Measurements from ENCODE around the gene YPEL1.

YPEL1 gene

GRCh38 chr22:21761994-21762680 lies 26.5 kb upstream of the YPEL1 start:
- TF ChIP-seq CTCF (IDR thresholded peaks at IDR 0.05; ENCODE audit: insufficient read depth, low read length, poor library complexity, severe bottlenecking): no peak
- no peaks in the 10 kb centered on the region for H3K27me3 ChIP-seq (replicated peaks; ENCODE audit: control insufficient read depth, insufficient read depth, low read length)
- H3K4me3 ChIP-seq (replicated peaks; ENCODE audit: low read depth, low read length): no peak overlapping the region
- no peak for DNase-seq (ENCODE audit: extremely low read depth, insufficient read length)
- peaks cover 21% of the 10 kb centered on the region for H3K36me3 ChIP-seq (ENCODE audit: control insufficient read depth, insufficient read depth, low read length)

- H3K27me3 ChIP-seq (replicated peaks; ENCODE audit: control insufficient read depth, insufficient read depth, low read length): no peaks in the 10 kb centered on the region
These were observed 25.5 kb upstream of the YPEL1 start for GRCh38 chr22:21761086-21761485.

GRCh38 chr22:21760640-21761039 lies 25.0 kb upstream of the YPEL1 start:
- TF ChIP-seq CTCF (IDR thresholded peaks at IDR 0.05; ENCODE audit: insufficient read depth, low read length, poor library complexity, severe bottlenecking): no peak
- peaks cover 10% of the 10 kb centered on the region for H3K36me3 ChIP-seq (ENCODE audit: control insufficient read depth, insufficient read depth, low read length)
- no peaks in the 10 kb centered on the region for H3K27me3 ChIP-seq (replicated peaks; ENCODE audit: control insufficient read depth, insufficient read depth, low read length)
- no peak overlapping the region for H3K4me3 ChIP-seq (replicated peaks; ENCODE audit: low read depth, low read length)
- DNase-seq (ENCODE audit: extremely low read depth, insufficient read length): no peak

More at GRCh38 chr22:21761086-21761485, 25.5 kb upstream of the YPEL1 start:
- Histone ChIP-seq H3K4me3 (replicated peaks; ENCODE audit: low read depth, low read length) (no peak overlapping the region), H3K36me3 (ENCODE audit: control insufficient read depth, insufficient read depth, low read length) (peaks cover 12% of the 10 kb centered on the region)
- no peak for TF ChIP-seq CTCF (IDR thresholded peaks at IDR 0.05; ENCODE audit: insufficient read depth, low read length, poor library complexity, severe bottlenecking)
- DNase-seq (ENCODE audit: extremely low read depth, insufficient read length): no peak

GRCh38 chr22:21759646-21760376 lies 24.2 kb upstream of the YPEL1 start:
- no peak overlapping the region for H3K4me3 ChIP-seq (replicated peaks; ENCODE audit: low read depth, low read length)
- peaks cover 10% of the 10 kb centered on the region for H3K36me3 ChIP-seq (ENCODE audit: control insufficient read depth, insufficient read depth, low read length)
- H3K27me3 ChIP-seq (replicated peaks; ENCODE audit: control insufficient read depth, insufficient read depth, low read length): no peaks in the 10 kb centered on the region
- DNase-seq (ENCODE audit: extremely low read depth, insufficient read length): no peak
- no peak for TF ChIP-seq CTCF (IDR thresholded peaks at IDR 0.05; ENCODE audit: insufficient read depth, low read length, poor library complexity, severe bottlenecking)

GRCh38 chr22:21759093-21759492 lies 23.5 kb upstream of the YPEL1 start:
- no peak for DNase-seq (ENCODE audit: extremely low read depth, insufficient read length)
- Histone ChIP-seq H3K36me3 (ENCODE audit: control insufficient read depth, insufficient read depth, low read length) (peaks cover 10% of the 10 kb centered on the region), H3K4me3 (replicated peaks; ENCODE audit: low read depth, low read length) (no peak overlapping the region), H3K27me3 (replicated peaks; ENCODE audit: control insufficient read depth, insufficient read depth, low read length) (no peaks in the 10 kb centered on the region)
- TF ChIP-seq CTCF (IDR thresholded peaks at IDR 0.05; ENCODE audit: insufficient read depth, low read length, poor library complexity, severe bottlenecking): no peak
